Small intestine (tissue), 7 donors: ENCODE measurements around the gene CETN3. TPM values are rescaled to one million over a fixed set of nuclear protein-coding genes. Genes with fewer than 3 reads are reported as not detected.
"Not testable (repeated sequence)": the region's sequence is repeated elsewhere in the genome, so short reads cannot be mapped to it uniquely, and the experiment has no call there.

Experiments
- DNase-seq, 2 donors: peaks; one replicate each; pipeline versions ENCODE4 v3.0.0 to v3.0.0-alpha.2; 2013
- FAIRE-seq: peaks from 2 replicates; lab custom pipeline; 2012; peaks lifted over from hg19 to GRCh38; lab: Jason Lieb, UNC
- H3K27ac ChIP-seq, 3 donors: one replicate each; pipeline ENCODE4 v1.5.1; 2013; ENCODE audit warnings: low read length in 2 of 3, mild to moderate bottlenecking in 2 of 3, control low read depth in 1 of 3, inconsistent platforms in 1 of 3, low read depth in 1 of 3, moderate library complexity in 1 of 3
- H3K27me3 ChIP-seq, 3 donors: one replicate each; pipeline ENCODE4 v1.6.1; 2013; ENCODE audit warnings: low read length in 3 of 3, inconsistent platforms in 1 of 3; ENCODE audit not compliant: control insufficient read depth in 3 of 3, insufficient read depth in 3 of 3
- H3K36me3 ChIP-seq, 3 donors: one replicate each; pipeline ENCODE4 v1.6.1; 2013; ENCODE audit warnings: low read length in 3 of 3, inconsistent platforms in 1 of 3, low read depth in 1 of 3, mild to moderate bottlenecking in 1 of 3, moderate library complexity in 1 of 3; ENCODE audit not compliant: control insufficient read depth in 3 of 3, insufficient read depth in 2 of 3
- H3K4me1 ChIP-seq, 3 donors: one replicate each; pipeline ENCODE4 v1.6.1; 2013; ENCODE audit warnings: low read length in 2 of 3, inconsistent platforms in 1 of 3, low read depth in 1 of 3, mild to moderate bottlenecking in 1 of 3, moderate library complexity in 1 of 3; ENCODE audit not compliant: control insufficient read depth in 3 of 3, insufficient read depth in 2 of 3
- H3K4me3 ChIP-seq, 3 donors: one replicate each; pipeline ENCODE4 v1.5.1; 2013; ENCODE audit warnings: low read length in 3 of 3, control low read depth in 1 of 3, inconsistent platforms in 1 of 3, low read depth in 1 of 3, mild to moderate bottlenecking in 1 of 3, moderate library complexity in 1 of 3
- H3K9me3 ChIP-seq, 2 donors: one replicate each; pipeline ENCODE4 v1.6.1; 2013; ENCODE audit warnings: low read depth in 1 of 2, low read length in 1 of 2; ENCODE audit not compliant: control insufficient read depth in 2 of 2, insufficient read depth in 1 of 2
- WGBS, 3 donors: extraction: QIAGEN DNeasy Blood & Tissue Kit; methylation state at CpG; one replicate each; pipeline ENCODE4 v1.1.7; 2013; 5-methylcytosine and 5-hydroxymethylcytosine counted together
- polyA plus RNA-seq, 4 donors: library from polyadenylated mRNA; stranded (reverse) in 3 of 4; unstranded in 1 of 4; fragments of 200-250 nt in 3 of 4; fragments of 120-200 nt in 1 of 4; gene quantifications; one replicate each; pipeline versions ENCODE4 v1.2.1 to v1.2.3, GENCODE V29; 2013
- donor health status: healthy with polysubstance abuse.
- donor health status: control.
- donor health status: control.
- donor health status: Bipolar disorder and iron deficiency.
- donor health status: healthy.

CETN3 gene
- polyA plus RNA-seq, 4 donors, result 10.8 to 32.6 (median 14.8) TPM

DNA sequence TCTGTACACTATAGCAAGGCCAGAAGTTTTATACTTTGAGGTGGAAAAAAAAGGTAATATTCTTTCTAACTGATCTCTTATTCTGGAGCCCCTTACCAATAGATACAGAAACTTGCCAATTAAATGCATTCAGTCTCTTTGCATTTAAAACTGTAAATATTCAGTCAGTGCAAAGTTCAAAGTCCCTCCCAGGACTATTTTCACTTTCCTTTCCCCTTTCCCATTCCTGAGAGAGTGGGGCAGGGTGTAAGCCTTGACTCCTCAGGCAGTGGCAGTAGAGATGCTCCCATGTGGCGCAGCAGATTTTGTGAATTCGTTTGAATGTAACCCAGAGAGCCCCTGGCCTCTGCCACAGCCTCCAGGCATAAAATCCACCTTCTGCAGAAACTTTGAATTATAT lies 29.9 kb downstream of the CETN3 start:
- 14 to 56% (median 37%) methylated on average over 2 of the region's 2 CpGs for WGBS, 3 donors

DNA sequence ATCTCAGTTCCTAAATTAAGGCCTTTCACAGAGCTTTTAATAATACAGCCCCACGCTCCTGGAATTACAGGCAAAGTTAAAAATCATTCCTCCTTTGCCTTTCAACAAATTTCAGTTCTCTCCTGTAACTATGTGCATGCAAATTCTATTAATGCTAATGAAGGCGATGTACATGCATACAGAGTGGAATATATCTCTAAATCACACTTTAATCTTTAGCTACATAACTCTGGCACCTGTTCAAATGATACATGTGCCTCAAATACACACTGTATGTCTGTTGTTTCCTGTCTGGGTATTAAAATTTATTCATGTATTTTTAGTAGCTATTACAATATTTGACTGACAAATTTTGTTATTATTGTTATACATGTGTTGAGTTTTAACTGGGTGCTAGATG lies 30.8 kb downstream of the CETN3 start:
- Histone ChIP-seq H3K27ac (no peak overlapping the region), H3K4me1 (peaks cover 0 to 3% (median 3%) of the 10 kb centered on the region in 3 donors), H3K27me3 (no peaks in the 10 kb centered on the region), H3K4me3 (no peak overlapping the region), H3K36me3 (no peaks in the 10 kb centered on the region), H3K9me3 (no peaks in the 10 kb centered on the region)
- no peak for FAIRE-seq
- WGBS, 3 donors, result 85 to 91% (median 88%) methylated on average over 2 of the region's 2 CpGs
- no peak for DNase-seq

More for the DNA sequence above, 29.9 kb downstream of the CETN3 start:
- H3K9me3 ChIP-seq, result no peaks in the 10 kb centered on the region
- no peaks in the 10 kb centered on the region for H3K36me3 ChIP-seq
- peaks cover 0 to 3% (median 3%) of the 10 kb centered on the region in 3 donors for H3K4me1 ChIP-seq
- no peaks in the 10 kb centered on the region for H3K27me3 ChIP-seq
- DNase-seq (peak; percentile 54 to 74), FAIRE-seq (no peak)
- H3K27ac ChIP-seq, result no peak overlapping the region
- no peak overlapping the region for H3K4me3 ChIP-seq

DNA sequence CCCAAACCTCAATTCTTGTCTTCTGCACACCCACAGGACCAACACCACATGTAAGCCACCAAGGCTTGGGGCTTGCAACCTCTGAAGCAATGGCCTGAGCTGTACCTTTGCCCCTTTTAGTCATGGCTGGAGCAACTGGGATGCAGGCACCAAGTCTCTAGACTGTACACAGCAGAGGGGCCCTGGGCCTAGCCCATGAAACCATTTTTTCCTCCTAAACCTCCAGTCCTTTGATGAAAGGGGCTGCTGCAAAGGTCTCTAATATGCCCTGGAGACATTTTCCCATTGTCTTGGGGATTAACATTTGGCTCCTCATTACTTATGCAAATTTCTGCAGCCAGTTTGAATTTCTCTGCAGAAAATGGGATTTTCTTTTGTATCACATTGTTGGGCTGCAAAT lies 38.3 kb downstream of the CETN3 start:
- not testable (repeated sequence) for DNase-seq, H3K27me3 ChIP-seq, FAIRE-seq, H3K9me3 ChIP-seq, H3K4me3 ChIP-seq, H3K27ac ChIP-seq, H3K36me3 ChIP-seq, H3K4me1 ChIP-seq

DNA sequence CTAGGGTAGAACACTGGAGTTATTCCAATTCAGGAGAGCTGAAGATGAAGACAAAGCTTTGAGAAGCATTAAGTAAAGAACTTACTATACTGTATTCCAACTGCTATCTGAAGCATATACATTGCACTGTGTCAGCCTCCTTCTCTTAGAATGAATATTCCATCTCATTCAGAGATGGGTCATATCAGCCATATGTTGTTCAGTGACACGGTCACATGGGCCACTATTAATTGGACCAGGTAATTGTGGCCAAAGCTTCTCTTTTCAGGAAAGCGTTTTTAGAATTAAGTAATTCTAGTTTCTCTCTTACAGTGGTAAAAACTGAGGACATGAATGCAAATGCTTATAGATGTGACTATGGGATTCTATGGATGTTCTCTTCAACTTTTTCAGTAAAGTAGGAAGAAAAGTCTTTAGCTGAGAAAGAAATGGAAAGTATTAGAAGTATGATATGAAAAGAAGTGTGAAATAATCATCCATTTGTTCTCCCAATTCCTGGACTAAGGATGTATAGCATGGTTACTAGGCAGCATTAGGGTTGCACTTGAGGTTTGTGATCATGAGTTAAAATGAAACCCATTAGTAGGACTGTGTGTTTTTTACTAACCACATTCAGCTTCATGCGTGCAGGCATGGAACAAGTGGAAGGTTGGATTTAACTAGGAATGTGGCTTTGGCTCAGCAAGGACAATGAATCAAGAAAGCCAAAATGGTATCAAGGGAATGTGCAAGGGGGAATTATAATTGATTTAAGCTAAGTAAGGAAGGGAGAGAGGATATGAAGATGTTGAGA lies 40.9 kb downstream of the CETN3 start:
- no peak for DNase-seq
- H3K4me1 ChIP-seq, result no peaks in the 10 kb centered on the region
- H3K4me3 ChIP-seq, result no peak overlapping the region
- no peak overlapping the region for H3K27ac ChIP-seq
- FAIRE-seq, result no peak
- whole genome bisulfite sequencing, 3 donors, result 82 to 86% (median 84%) methylated on average over 3 of the region's 3 CpGs
- peaks cover 0 to 5% of the 10 kb centered on the region in 2 donors for H3K9me3 ChIP-seq
- H3K36me3 ChIP-seq, result no peaks in the 10 kb centered on the region
- H3K27me3 ChIP-seq, result no peaks in the 10 kb centered on the region

DNA sequence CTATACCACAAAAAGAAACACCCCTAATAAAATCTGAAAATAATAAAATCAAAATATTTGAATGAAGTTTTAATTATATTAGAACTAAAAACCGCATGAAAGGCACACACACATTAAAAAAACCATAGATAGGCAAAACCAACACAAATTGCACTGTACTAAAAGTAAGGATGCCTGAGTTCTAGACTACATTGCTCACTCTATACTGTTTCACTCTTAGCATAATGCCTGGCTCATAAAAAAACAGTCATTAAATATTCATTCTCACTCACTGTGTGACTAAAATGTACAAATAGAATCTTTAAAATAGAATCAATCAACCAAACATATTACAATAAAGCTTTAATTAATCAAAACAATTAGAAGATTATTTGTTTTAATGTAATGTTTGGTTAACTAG lies 41.7 kb downstream of the CETN3 start:
- WGBS, 3 donors, result 64 to 87% (median 77%) methylated on average over 1 of the region's 1 CpG
- H3K27me3 ChIP-seq, result no peaks in the 10 kb centered on the region

DNA sequence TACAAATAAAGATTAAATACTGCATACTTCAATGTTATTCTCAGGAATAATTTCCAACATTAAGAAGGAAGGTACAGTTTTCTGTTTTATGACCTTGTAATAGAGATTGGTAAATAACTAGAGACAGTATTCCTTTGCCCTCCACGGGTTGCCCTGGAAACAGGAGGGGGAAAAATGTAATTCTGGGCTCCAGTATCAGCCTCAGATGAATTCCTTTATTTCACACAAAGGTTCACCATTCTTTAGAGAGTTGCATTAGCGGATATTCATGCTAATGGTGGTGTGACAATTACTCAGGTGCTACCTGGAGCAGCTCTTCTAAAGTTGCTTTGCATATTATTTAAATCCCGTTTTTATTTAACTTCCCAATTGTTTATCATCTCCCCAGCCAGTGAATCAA lies 42.6 kb downstream of the CETN3 start:
- Histone ChIP-seq H3K4me3 (no peak overlapping the region), H3K27ac (no peak overlapping the region), H3K36me3 (no peaks in the 10 kb centered on the region), H3K27me3 (no peaks in the 10 kb centered on the region), H3K9me3 (peaks cover 0 to 5% of the 10 kb centered on the region in 2 donors), H3K4me1 (no peaks in the 10 kb centered on the region)
- DNase-seq, result no peak
- 20 to 40% (median 23%) methylated on average over 3 of the region's 3 CpGs for WGBS, 3 donors
- FAIRE-seq, result no peak

More for the DNA sequence above, 41.7 kb downstream of the CETN3 start:
- Histone ChIP-seq H3K4me3 (no peak overlapping the region), H3K36me3 (no peaks in the 10 kb centered on the region), H3K9me3 (peaks cover 0 to 5% of the 10 kb centered on the region in 2 donors), H3K4me1 (no peaks in the 10 kb centered on the region), H3K27ac (no peak overlapping the region)
- FAIRE-seq, result no peak
- DNase-seq, result no peak

DNA sequence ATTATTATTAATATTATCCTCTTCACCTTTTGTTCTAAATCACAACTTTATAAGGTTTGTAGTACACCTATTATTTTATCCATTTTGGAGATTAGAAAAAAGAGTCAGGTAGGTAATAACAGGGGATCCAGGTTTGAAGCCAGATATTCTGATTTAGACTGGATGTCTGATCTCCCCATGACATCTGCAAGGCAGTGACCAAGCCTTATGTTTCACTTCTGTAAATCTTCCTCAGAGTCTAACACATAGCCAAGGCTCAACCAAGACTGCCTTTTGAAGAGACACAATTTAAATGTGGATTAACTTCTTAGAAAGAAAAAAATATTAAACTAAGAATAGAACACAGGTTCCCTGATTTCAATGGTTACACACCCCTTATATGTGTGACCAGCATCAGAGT lies 44.2 kb downstream of the CETN3 start:
- FAIRE-seq, result no peak

DNA sequence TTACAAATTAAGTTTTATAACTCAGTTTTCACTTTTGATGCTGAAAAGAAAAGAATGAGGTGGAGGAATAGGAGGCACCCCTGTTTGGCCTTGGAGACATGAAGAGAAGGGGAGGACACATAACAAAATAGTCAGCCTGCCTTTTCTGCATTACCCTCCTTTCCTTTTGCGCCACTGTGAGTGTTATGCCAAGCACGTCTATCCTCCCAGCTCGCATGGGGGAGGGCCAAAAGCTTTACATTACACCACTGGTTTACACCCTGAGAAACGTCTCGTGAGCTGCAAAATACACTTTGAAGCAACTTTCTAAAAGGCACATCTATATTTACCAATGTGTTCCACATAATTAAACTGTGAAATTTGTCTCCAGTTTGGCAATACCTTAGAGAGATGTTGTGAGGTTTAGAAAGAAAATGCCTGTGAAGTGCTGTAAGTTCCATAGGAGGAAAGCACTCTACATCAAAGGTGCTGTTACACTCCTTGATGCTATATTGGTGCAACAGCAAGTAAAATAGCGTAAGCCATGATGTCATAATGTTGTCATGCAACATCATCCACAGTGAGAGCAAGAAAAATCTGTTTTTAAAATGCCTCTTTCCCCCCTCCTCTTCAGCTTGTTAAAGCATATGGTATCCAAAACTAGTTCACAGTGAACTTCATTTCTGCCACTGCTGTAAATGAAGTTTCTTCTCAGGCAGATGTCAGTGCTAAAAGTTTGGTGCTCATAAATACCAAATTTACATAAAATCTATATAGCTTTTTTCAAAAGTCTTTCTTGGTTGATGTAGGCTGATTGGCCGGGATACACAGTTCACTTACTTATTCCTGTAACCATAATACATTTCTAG lies 50.3 kb downstream of the CETN3 start:
- Histone ChIP-seq H3K27me3 (no peaks in the 10 kb centered on the region), H3K9me3 (no peaks in the 10 kb centered on the region), H3K36me3 (no peaks in the 10 kb centered on the region), H3K4me1 (no peaks in the 10 kb centered on the region), H3K4me3 (no peak overlapping the region), H3K27ac (no peak overlapping the region)
- no peak for FAIRE-seq
- WGBS, 3 donors, result 79 to 83% (median 82%) methylated on average over 7 of the region's 7 CpGs
- DNase-seq, result no peak

More for the DNA sequence above, 44.2 kb downstream of the CETN3 start:
- Histone ChIP-seq H3K27me3 (no peaks in the 10 kb centered on the region), H3K27ac (no peak overlapping the region), H3K9me3 (no peaks in the 10 kb centered on the region), H3K36me3 (no peaks in the 10 kb centered on the region), H3K4me3 (no peak overlapping the region), H3K4me1 (no peaks in the 10 kb centered on the region)
- DNase-seq, result no peak
